Heart right ventricle (tissue), 16 donors: Measurements from ENCODE around the gene CHD6. TPM values are rescaled to one million over a fixed set of nuclear protein-coding genes. Genes with fewer than 3 reads are reported as not detected.

Experiments
- ATAC-seq, 8 donors: fragments of 200-7000 bp; cut with Tn5 transposase; one replicate each; pipeline ENCODE4 v1.9.1; 2020; ENCODE audit warnings: mild to moderate bottlenecking in 8 of 8, moderate library complexity in 8 of 8, moderate number of reproducible peaks in 1 of 8
- DNase-seq, 2 donors: peaks; one replicate each; pipeline ENCODE4 v3.0.0-alpha.2; 2020
- H3K27ac ChIP-seq, 10 donors: fragments of 200-600 bp; sonication (generic) in 2 of 10; one replicate each; pipeline versions ENCODE4 v1.5.0 to v1.8.0; 2020 to 2022; ENCODE audit warnings: mild to moderate bottlenecking in 3 of 10
- H3K27me3 ChIP-seq, 7 donors: fragments of 200-600 bp; one replicate each; pipeline ENCODE4 v1.8.0; 2021 to 2022; ENCODE audit warnings: mild to moderate bottlenecking in 2 of 7
- H3K36me3 ChIP-seq, 9 donors: fragments of 200-600 bp; sonication (generic) in 1 of 9; one replicate each; pipeline versions ENCODE4 v1.5.0 to v1.8.0; 2020 to 2022; ENCODE audit warnings: mild to moderate bottlenecking in 2 of 9
- H3K4me1 ChIP-seq, 9 donors: fragments of 200-600 bp; sonication (generic) in 1 of 9; one replicate each; pipeline versions ENCODE4 v1.5.0 to v1.8.0; 2020 to 2022; ENCODE audit warnings: mild to moderate bottlenecking in 4 of 9
- H3K4me3 ChIP-seq, 10 donors: fragments of 200-600 bp; sonication (generic) in 2 of 10; one replicate each; pipeline versions ENCODE4 v1.5.0 to v1.8.0; 2020 to 2022; ENCODE audit warnings: mild to moderate bottlenecking in 7 of 10, moderate library complexity in 2 of 10
- H3K9me3 ChIP-seq, 11 donors: fragments of 200-600 bp in 10 of 11; sonication (generic) in 2 of 11; one replicate each; pipeline versions ENCODE4 v1.5.0 to v1.8.0; 2013 to 2022; ENCODE audit warnings: mild to moderate bottlenecking in 2 of 11, control low read depth in 1 of 11, moderate library complexity in 1 of 11
- CTCF ChIP-seq, 9 donors: fragments of 200-600 bp; sonication (generic) in 2 of 9; IDR thresholded peaks; one replicate each; pipeline versions ENCODE4 v1.5.0 to v1.8.0; 2021 to 2022; ENCODE audit warnings: antibody characterized with exemption in 9 of 9, mild to moderate bottlenecking in 5 of 9, moderate library complexity in 1 of 9
- WGBS, 2 donors: extraction: QIAGEN DNeasy Blood & Tissue Kit; methylation state at CpG; one replicate each; pipeline ENCODE4 v1.1.7; 2013; ENCODE audit warnings: inconsistent platforms in 1 of 2; 5-methylcytosine and 5-hydroxymethylcytosine counted together
- intact Hi-C, 10 donors: fragments of 100-400 bp; cut with DNase I; formaldehyde crosslinking; loops; one replicate each; pipeline versions ENCODE4 v1.11.1 to v1.14.2; 2022
- polyA plus RNA-seq, 2 donors: library from polyadenylated mRNA; stranded (reverse); fragments of 200-250 nt; gene quantifications; one replicate each; pipeline ENCODE4 v1.2.3, GENCODE V29; 2013
- total RNA-seq, 10 donors: library from RNA; stranded (reverse); fragmentation: NEBNext Ultra II Directional in 3 of 10; extraction: Animal tissue kit (Norgen Biotek cat#: 25700) in 3 of 10; gene quantifications; one replicate each; pipeline versions ENCODE4 v1.2.1 to v1.2.4, GENCODE V29; 2021 to 2023
- donor health status: Arrhythmogenic right ventricular cardiomyopathy.
- donor health status: ischemic (EF 13 %, LVEDD 7.1; RV severe dilation, severe dysfunction).
- donor health status: healthy with polysubstance abuse.
- donor health status: DM: no; HTN: yes; CAD: no.
- donor health status: DM: no; HTN: no; CAD: no.
- donor health status: ischemic (EF 25% LVEDD 6.9; RV normal size, moderate dysfunction).
- donor health status: ischemic (EF 25% LVEDD 5.7; RV mildly dilated, moderate dysfunction).
- donor health status: healthy.
- donor health status: DM: yes; HTN: yes; CAD: no.
- donor health status: Ischemic cardiomyopathy.
- donor health status: ischemic (EF 35%, LVEDD 5.7; RV mildly dilated, moderate dysfunction).
- donor health status: nonischemic (EF 11% LVEDD 7.7; RV severe dilation, severe dysfunction).
- donor health status: DM: yes; HTN: yes; CAD: no.
- donor health status: PGD.
- donor health status: ischemic (EF 29% LVEDD 5.4; RV normal size, mild dysfunction).
- donor health status: nonischemic (EF 23%, LVEDD 6.1; RV moderate dilation, normal function).

The CHD6 gene
- total and polyA plus RNA-seq, 12 donors = 3.0 to 52.9 (median 39.5) TPM

GRCh38 chr20:41580350-41580749 is 37.8 kb downstream of the CHD6 start:
- Histone ChIP-seq H3K27ac (no peak overlapping the region), H3K36me3 (no peaks in the 10 kb centered on the region), H3K27me3 (no peaks in the 10 kb centered on the region), H3K4me3 (no peak overlapping the region), H3K4me1 (peaks cover 0 to 58% (median 34%) of the 10 kb centered on the region in 9 donors), H3K9me3 (peaks cover 0 to under 1% (median 0%) of the 10 kb centered on the region in 11 donors)
- DNase-seq (no peak), ATAC-seq (peak in 1 of 8 donors; percentile 24)
- intact Hi-C loops = no loop called here
- TF ChIP-seq CTCF (IDR thresholded peaks at IDR 0.05) = no peak
- WGBS, 2 donors = 74 to 78% methylated on average over 2 of the region's 2 CpGs

GRCh38 chr20:41577129-41578009 is 40.8 kb downstream of the CHD6 start:
- no peak overlapping the region for H3K4me3 ChIP-seq
- no peaks in the 10 kb centered on the region for H3K36me3 ChIP-seq
- ATAC-seq (no peak), DNase-seq (no peak)
- no peaks in the 10 kb centered on the region for H3K27me3 ChIP-seq
- H3K9me3 ChIP-seq = peaks cover 0 to 7% (median 0%) of the 10 kb centered on the region in 11 donors
- H3K27ac ChIP-seq = no peak overlapping the region
- WGBS, 2 donors = 65 to 73% methylated on average over 6 of the region's 6 CpGs
- peaks cover 3 to 79% (median 50%) of the 10 kb centered on the region in 9 donors for H3K4me1 ChIP-seq
- no peak for TF ChIP-seq CTCF (IDR thresholded peaks at IDR 0.05)
- intact Hi-C loops = no loop called here

GRCh38 chr20:41575412-41575811 is 42.8 kb downstream of the CHD6 start:
- Histone ChIP-seq H3K27me3 (no peaks in the 10 kb centered on the region), H3K36me3 (no peaks in the 10 kb centered on the region), H3K27ac (no peak overlapping the region), H3K9me3 (peaks cover 0 to 7% (median 0%) of the 10 kb centered on the region in 11 donors), H3K4me3 (no peak overlapping the region), H3K4me1 (peaks cover 3 to 90% (median 66%) of the 10 kb centered on the region in 9 donors)
- 95 to 98% methylated on average over 3 of the region's 3 CpGs for WGBS, 2 donors
- intact Hi-C loops = no loop called here
- DNase-seq = no peak
- ATAC-seq = no peak
- TF ChIP-seq CTCF (IDR thresholded peaks at IDR 0.05) = no peak

GRCh38 chr20:41574802-41575389 is 43.3 kb downstream of the CHD6 start:
- ATAC-seq (no peak), DNase-seq (no peak)
- Histone ChIP-seq H3K4me3 (no peak overlapping the region), H3K27me3 (no peaks in the 10 kb centered on the region), H3K36me3 (no peaks in the 10 kb centered on the region), H3K9me3 (peaks cover 0 to 7% (median 0%) of the 10 kb centered on the region in 11 donors), H3K27ac (no peak overlapping the region), H3K4me1 (peaks cover 8 to 87% (median 71%) of the 10 kb centered on the region in 9 donors)
- intact Hi-C loops = loop anchor here in 1 of 10 donors (5.0 kb wide), 1 partner anchor 42 kb away; the partner anchor contains the start of gene CHD6
- 93 to 94% methylated on average over 7 of the region's 7 CpGs for WGBS, 2 donors
- TF ChIP-seq CTCF (IDR thresholded peaks at IDR 0.05) = no peak
